Measurements from ENCODE around the gene WIF1.

WIF1 gene

DNA sequence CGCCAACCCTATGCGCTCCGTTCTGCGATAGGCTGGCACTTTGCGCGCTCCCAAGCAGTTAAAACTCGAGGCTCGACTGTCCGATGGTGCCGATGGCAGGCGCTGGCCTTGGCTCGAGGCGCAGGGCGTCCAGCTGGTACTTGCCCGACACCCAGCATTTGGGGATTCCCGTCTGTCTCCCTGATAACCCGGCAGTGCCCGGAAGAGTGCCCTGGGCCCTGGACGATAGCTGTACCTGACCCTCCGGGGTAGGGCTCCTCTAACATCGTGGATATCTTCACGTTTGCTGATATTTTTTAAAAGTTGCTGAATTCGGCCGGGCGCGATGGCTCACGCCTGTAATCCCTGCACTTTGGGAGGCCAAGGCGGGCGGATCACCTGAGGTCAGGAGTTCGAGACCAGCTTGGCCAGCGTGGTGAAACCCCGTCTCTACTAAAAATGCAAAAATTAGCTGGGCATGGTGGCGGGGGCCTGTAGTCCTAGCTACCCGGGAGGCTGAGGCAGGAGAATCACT lies 908 bp upstream of the WIF1 start:
- no peak for FAIRE-seq

DNA sequence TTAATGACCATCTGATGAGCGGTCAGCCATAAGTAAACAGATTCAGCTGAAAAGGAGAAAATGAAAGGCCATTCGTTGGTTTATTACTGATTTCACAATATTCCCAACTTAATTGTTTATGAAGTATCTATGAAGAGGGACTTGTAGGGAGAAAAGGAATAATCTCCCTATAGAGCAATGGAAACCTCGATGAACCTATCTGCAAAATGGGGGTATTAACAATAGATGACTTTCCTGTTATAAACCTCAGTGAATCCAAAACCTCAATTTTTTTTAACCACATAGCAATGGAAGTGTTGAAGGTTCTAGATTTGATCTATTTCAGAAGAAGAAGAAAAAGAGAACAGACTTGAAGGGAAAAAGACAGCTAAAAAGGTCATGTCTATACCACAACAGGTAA lies 2.0 kb downstream of the WIF1 start:
- FAIRE-seq, result no peak

DNA sequence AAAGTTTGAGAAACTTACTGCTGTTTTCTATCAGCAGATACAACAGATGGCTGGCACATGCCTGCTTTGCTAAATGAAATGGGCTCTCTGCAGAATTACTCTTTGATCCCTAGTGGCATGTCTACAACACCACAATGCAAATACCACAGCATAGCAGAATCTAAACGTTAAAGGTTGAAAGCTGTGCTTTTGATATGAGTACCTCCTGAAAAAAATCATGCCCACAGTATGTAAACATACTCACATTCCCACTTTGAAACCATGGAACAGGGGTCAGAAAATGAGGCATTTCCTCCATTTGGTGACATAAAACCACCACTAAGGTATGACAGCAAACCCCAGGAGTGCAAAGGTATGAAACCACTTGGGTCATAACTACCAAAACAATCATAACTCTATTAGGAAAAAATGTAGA lies 7.5 kb downstream of the WIF1 start:
- no peak for FAIRE-seq

DNA sequence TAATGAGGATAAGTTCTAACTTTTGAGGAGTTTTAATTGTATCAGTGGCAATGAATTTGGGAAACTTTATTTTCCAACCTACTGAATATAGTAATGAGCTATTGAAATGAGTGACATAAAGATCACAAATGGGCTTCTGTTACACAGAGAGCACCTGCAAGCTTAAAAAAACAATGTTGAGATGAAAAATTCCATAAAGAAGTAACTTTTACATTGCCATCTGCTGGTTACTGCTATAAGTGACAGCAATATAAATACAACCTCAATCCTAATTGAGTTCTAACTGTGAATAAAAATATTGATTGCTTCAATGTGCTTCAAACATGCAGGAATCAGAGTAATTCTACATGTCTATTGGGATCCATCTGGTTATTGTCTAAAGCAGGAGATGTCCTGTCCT lies 14.2 kb downstream of the WIF1 start:
- no peak for FAIRE-seq

DNA sequence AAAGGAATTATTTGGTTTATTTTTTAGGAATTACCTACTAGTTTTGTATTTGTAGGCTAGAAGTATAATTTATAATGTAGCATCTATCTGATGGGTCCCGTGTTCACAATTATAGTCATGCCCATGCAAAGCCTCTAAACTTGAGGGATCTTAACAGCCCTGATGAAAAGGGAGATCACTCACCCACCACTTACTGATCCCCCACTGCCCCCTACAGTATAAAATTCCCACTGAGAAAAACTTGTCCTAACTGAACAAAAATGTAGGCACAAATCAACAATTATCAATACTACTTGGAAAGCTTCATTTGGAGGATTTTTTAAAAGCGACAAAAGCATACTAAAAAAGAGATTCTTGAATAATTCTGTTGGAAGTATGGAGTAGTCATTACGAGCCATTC lies 21.0 kb downstream of the WIF1 start:
- FAIRE-seq, result no peak

DNA sequence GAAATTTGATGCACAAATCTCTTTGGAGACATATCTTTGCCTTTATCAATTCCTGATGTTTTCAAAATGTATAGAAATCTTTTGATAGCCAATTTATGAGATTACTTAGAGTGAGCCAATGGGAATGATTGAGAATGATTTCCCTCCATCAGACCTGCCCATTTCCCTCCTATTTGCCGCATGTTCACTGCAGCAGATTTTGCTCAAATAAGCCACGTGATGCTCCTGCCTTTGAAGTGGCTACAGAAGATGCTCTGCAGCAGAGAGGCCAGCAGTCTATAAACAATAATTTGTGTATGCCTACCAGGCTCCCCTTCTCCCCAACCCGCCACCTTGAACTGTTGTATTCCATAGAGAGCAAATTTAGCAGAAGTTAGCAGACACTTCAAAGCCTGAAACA lies 21.9 kb downstream of the WIF1 start:
- no peak for FAIRE-seq

DNA sequence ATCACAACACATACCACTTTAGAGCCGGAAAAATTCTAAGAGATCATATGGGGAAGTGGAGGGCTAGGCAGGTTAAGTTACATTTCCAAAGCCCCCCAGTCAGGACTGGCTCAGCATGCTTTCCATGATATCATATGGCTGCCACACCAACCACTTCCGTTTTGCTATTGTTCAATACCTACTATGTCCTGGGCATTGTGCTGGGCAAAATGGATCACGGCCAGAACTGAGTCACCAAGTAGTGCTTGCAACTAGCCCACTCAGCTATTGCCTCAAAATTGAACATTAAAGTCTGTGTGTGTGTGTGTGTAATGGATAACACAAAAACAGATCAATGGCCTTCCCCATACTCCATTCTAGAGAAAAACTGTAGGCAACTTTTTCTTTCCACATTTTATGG lies 22.7 kb downstream of the WIF1 start:
- no peak for FAIRE-seq

DNA sequence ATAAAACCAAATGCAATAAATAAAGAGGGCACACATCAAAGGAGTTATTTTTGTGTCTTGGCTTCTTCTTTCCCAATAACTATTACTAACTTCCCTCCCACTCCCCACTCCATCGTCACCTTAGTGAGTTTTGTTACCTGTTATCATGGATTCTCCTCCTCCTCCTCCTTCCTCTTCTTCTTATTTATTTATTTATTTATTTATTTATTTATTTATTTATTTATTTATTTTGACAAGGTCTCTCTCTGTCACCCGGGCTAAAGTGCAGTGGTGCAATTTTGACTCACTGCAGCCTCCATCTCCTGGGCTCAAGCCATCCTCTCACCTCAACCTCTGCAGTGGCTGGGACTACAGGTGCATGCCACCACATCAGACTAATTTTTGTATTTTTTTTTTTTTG lies 26.4 kb downstream of the WIF1 start:
- no peak for FAIRE-seq

DNA sequence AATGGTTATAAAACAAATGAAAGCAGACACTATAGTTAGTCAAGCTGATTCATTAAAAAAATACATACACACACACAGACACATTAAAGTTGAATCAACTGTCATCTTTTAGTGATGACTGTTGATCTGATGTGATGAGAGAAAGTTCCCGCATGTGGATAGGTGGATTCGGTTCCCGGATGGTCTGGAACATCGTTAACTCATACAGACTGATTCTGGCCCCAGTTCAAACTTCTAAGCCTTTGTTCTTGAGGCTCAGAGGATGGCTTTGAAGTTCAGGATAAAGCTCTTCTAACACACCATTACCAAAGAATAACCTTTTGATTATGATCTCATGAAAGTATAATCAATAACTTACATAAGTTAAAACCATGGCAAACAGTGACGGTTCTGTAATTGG lies 27.5 kb downstream of the WIF1 start:
- no peak for FAIRE-seq

DNA sequence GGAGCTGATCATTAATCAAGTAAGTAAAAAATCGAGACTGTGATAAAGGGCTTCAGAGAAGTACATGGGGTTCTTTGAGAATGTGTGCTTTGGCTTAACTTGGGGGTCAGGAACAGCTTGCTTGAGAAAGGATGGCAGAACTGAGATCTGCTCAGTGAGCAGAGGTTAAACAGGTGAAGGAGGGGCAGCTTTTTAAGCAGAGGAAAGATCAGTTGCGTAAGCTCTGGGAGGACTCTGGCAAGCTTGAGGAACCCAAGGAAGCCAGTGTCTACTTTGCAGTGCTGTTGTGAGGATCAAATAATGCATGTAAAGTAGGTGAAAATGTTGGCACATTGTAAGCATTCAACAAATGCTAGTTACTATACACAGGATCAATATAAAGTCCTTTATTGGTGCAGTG lies 30.6 kb downstream of the WIF1 start:
- no peak for FAIRE-seq

DNA sequence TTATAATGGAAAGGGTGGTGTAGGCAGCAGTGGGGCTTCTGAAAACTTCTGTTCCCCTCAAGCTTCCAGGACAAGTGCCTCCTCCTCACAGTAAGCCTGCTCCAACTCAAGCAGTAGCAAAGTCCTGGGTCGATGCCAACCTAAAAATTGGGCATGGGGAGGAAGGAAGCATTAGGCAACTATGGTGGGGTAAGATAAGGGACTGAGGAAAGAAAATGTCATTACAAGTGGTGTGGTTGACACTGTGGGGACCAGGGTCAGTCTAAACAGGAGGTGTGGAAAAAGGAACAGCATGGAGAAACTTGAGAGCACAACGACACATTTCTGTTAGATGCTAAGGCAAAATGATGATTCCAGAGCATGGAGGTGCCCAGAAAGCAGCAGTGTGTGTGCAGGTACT lies 34.9 kb downstream of the WIF1 start:
- no peak for FAIRE-seq

DNA sequence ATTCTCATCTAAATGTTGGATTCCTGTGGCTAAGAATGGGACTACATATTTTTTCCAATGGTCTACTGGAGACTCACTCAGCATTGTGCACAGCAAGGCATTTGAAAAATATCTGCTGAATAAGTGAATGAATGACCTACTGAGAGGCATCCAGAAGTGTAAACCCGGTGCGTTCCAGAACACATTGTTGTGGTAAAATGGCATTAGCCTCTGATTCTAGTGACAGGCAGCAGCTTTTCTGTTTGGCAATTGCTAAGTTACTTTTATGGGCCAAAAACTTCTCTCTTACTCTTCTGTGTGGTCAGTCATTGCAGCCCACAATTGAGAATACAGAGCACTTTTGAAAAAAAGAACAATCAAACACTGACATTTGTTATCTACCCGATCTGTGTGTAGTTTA lies 36.5 kb downstream of the WIF1 start:
- FAIRE-seq, result no peak

DNA sequence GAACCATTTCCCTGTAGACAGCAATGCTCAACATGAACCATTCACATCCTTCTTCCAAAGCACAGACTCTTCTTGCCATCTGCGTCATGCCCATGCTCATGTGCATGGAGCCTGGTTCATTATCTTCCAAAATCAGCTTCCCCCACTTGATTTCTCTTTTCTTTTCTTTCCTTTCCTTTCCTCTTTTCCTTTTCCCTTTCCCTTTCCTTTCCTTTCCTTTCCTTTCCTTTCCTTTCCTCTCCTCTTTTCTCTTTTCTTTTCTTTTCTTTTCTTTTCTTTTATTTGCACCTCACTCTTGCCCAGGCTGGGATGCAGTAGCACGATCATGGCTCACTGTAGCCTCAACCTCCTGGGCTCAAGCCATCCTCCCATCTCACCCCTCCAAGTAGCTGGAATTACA lies 37.5 kb downstream of the WIF1 start:
- FAIRE-seq, result no peak

DNA sequence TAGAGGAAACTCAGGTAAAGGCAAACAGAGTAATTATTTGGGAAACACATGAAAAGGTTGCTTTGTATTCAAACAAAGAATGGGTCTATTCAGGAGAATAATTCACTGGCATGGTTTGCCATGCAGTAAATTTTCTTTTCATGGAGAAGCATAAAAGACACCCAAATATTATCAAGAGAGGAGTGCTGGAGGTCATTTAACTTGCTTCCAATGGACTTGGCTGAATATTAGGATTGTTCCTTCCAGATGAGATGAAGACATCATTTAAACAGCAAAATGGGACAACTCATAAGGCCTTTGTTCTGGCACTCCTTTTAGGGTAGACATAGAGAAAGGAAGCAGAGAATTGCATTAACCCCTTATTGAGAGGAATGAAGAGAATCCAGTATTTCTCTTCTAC lies 38.7 kb downstream of the WIF1 start:
- FAIRE-seq, result no peak

DNA sequence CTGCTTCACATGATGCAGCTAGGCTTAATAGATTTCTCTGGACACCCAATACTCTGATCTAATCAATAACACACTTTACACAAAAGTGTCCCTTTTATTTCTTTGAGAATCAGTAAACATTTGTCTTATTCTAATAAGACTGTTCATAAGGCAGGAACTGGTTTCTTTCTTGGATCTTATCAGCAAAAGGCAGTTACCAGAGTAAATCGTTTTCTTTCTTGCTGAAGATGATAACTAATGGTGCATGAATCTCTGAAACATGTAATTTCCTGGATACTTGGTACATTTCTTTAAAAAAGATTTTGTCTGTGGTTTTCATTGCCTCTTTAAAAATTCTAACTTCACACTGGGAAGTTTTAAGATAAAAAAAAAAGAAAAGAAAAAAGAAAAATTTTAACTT lies 39.6 kb downstream of the WIF1 start:
- FAIRE-seq, result peak; percentile 53

DNA sequence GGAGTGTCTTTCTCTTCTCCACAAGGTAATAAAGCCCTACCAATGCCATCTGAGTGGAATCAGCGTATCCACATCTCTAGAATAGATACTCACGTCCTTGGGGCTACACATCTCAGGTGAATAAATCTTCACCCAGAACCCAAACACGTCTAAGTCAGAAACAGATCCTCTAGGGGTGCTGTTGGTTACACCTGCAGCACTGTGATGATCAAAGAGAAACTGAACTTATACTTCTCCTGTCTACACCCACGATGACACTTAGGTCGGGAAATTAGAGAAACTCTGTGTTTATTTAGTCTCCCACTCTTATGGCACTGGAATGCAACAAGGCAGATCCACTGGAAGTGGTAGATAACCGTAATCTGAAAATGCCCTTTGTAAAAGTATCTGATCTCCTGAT lies 46.2 kb downstream of the WIF1 start:
- FAIRE-seq, result no peak

DNA sequence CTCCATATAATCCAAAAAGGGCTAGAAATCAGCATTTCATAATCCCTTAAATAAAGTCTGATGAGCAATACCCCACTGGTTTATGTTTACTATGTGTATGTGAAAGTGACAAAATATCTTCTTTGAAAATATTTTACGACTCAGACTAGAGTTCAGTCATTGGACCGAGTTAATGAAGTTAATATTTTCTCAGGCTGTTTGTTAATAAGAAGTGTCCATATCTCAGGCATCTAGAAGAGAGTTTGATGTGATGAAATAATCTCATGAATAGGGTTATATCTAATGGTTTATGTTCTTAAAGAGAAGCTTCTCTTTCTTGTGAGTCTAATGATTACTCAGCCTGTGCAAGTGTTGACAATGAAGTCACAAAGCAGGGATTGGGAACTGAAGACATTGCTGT lies 51.8 kb downstream of the WIF1 start:
- no peak for FAIRE-seq

DNA sequence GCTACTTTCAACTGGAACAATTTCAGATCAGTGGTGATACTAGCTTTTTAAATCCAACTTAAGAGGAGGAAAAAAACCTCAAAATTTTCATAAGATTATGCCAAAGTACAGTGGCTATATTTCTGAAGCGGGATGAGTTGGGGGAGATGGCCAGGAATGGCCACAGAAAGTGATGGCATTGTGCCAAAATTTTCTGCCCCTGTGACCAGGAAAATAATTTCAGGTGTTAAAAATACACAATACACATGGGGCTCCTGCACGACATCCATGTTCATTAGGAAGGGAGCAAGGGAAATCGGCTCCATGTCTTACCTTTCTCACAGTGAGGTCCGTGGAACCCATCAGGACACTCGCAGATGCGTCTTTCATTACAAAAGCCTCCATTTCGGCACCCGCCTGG lies 53.7 kb downstream of the WIF1 start:
- no peak for FAIRE-seq

DNA sequence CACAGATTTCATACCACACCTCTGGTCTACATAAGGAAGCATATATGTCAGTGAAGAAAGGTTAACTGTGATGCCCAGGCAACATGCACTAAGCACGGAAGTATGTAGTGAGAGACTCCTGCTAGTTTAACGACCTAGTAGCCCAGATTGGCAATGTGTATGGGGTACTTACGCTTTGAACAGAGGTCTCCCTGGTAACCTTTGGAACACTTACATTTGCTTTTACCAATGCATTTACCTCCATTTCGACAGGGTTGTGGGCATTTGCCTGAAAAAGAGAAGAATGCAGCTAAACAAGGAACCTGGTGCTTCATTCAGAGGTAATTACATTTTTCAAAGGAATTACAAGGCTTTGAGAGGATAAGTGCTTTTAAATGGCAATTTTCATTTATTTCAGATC lies 65.2 kb downstream of the WIF1 start:
- no peak for FAIRE-seq

DNA sequence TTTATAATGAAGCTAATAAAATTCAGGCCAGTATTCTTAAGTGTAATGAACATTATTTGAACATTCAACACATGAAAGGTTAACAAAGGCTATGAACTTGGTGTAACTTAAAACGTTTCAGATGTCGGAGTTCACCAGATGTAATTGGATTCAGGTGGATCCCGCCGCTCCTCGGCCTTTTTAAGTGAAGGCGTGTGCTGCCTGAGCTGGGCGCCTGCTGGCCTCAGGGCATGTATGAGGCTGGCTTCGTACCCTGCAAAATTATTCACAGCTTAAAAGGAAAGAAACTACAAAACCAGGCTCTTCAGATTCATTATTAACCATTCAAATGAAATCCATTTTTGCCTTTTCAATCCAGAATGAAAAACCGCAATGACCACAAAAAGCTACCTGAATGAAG lies 69.9 kb downstream of the WIF1 start:
- no peak for FAIRE-seq

DNA sequence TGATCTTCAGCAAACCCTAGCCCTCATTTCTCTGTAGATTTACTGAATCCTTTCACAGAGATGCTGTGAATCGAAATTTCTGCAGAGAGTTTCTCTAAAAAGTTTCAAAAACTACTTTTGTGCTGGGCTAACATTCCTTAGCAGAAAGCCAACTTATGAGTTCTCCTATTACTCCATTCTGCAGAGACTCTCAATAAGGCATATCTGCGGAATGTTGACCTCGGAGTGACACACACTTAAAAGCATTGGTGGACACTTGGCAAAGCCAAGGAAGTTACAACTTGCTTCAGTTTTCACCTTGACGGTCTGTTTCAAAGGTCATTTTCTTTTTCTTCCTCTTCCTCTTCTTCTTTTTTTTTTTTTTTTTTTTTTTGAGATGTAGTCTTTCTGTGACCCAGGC lies 75.8 kb downstream of the WIF1 start:
- FAIRE-seq, result no peak

DNA sequence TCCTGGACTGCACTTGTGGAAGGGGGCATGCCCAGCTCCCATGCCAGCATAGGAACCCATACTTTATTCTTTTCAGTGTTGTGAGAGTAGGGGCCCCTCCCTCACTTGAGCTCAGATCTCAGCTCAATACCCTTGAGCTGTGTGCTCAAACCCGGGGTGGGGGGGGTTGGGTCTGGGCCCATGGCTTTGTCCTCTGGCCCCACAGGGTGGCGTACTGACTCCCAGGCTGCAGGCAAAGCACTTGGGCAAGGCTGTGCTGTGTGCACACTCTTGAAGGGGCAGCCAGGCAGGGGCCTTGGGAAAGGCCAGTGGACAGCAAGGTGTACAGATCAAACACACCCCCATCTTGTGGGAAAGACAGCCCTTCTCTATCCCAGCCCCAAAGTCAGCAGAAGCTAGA lies 81.8 kb downstream of the WIF1 start:
- FAIRE-seq, result no peak

DNA sequence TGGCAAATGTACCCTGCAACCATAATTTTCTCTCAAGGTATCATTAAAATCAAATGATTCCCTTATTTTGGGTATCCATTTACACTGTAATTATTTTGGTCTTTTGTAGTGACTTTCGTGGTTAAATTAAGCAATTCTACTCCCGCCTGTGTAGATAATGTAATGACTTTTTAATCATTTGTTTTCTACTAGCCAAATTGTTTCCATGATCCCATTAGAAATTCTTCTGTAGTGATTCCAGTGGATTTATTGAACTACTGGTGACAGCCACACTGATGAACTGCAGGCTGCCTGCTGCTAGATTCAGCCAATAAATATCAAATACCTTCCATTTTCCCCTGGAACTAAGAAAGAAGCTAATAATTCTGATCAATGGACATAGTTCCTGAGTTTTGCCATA lies 96.0 kb downstream of the WIF1 start:
- FAIRE-seq, result no peak

DNA sequence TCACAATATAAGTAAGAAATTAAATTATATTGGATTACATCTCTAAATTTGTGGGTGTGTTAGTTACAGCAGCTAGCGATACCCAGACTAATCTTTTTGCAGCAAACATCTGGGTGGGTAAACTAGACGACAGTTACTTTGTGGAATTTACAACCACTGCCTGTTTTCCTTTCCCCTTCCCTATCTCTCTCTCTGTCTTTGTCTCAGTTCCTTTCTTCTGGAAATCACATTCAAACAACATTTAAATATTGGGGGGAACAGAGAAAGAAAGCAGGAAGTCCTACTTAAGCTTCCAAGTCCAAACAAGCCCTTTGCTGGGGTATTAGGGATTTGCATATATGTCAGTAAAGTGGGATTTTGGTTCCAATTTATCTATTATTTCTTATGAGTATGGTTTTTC lies 97.6 kb downstream of the WIF1 start:
- FAIRE-seq, result no peak

DNA sequence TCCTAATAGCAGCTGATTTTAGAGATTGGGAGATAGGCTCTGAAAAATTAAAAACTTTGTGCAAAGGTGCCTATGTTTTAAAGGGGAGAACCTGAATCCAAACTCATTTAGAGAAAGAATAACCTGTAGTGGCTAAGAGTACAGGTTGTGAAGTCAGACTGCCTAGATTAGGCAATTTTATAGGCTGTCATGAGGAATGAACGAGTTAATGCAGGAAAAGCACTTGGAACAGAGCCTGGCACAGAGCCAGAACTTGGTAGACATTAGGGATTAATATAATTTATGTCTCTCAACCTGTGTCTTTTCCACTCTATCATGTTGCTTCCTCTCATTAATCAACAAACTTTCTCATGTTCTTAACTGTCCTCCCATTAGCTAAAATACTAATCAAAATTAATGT lies 98.1 kb downstream of the WIF1 start:
- FAIRE-seq, result no peak

DNA sequence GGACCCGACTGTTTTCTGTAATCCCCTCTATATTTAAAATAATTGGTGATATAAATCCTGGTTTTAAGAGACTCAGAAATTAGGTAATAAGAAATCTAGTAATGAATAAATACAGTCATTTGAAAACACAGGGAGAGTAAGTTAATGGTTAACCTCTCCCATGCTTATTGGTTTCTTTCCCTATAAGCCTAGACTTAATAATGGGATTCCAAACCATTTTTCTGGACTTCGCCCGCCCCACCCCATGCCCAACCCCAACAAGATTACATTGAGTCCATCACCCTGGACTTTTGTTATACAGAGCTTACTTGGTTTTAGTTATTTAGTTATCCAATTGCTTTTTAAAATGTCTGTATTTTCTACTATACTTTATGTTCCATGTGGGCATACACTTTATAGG lies 98.7 kb downstream of the WIF1 start:
- no peak for FAIRE-seq
